Nephron progenitor cell (in vitro differentiated cells): Measurements from ENCODE around the gene UNK.
A peak's percentile ranks its signal among the peaks of the same experiment; 100 is the strongest.

Experiments
- DNase-seq: peaks from one replicate; pipeline ENCODE4 v3.0.0; 2021
- H3K27ac Mint-ChIP-seq: 2 replicates; pipeline ENCODE4 v1.8.0; 2021; ENCODE audit warnings: mild to moderate bottlenecking, moderate library complexity, mixed read lengths
- H3K27me3 Mint-ChIP-seq: 2 replicates; pipeline ENCODE4 v1.8.0; 2021; ENCODE audit warnings: mild to moderate bottlenecking, low read depth, mixed read lengths; ENCODE audit not compliant: poor library complexity
- H3K36me3 Mint-ChIP-seq: 2 replicates; pipeline ENCODE4 v1.8.0; 2021; ENCODE audit warnings: low read depth, mixed read lengths
- H3K4me1 Mint-ChIP-seq: 2 replicates; pipeline ENCODE4 v1.8.0; 2021; ENCODE audit warnings: mixed read lengths
- H3K4me3 Mint-ChIP-seq: 2 replicates; pipeline ENCODE4 v1.8.0; 2021; ENCODE audit warnings: mild to moderate bottlenecking, moderate library complexity, mixed read lengths
- H3K9me3 Mint-ChIP-seq: 2 replicates; pipeline ENCODE4 v1.8.0; 2021; ENCODE audit warnings: mild to moderate bottlenecking, moderate library complexity, mixed read lengths
- CTCF ChIP-seq: fragments of 200-600 bp; sonication (generic); IDR thresholded peaks from 2 replicates; pipeline ENCODE4 v1.5.0; 2021; ENCODE audit warnings: antibody characterized with exemption

UNK gene

GRCh38 chr17:75826561-75827307 is 42.1 kb downstream of the UNK start:
- H3K27ac Mint-ChIP-seq: peak overlapping the region; percentile 72
- DNase-seq: no peak
- TF ChIP-seq CTCF: no peak
- no peaks in the 10 kb centered on the region for H3K27me3 Mint-ChIP-seq
- no peaks in the 10 kb centered on the region for H3K9me3 Mint-ChIP-seq
- peaks cover 21% of the 10 kb centered on the region for H3K4me1 Mint-ChIP-seq
- no peak overlapping the region for H3K4me3 Mint-ChIP-seq
- H3K36me3 Mint-ChIP-seq: no peaks in the 10 kb centered on the region

GRCh38 chr17:75827308-75828075 is 42.9 kb downstream of the UNK start:
- Mint-ChIP-seq H3K4me1 (peaks cover 28% of the 10 kb centered on the region), H3K27ac (peak overlapping the region; percentile 90), H3K36me3 (no peaks in the 10 kb centered on the region), H3K9me3 (no peaks in the 10 kb centered on the region), H3K27me3 (no peaks in the 10 kb centered on the region), H3K4me3 (no peak overlapping the region)
- peak; percentile 71 for TF ChIP-seq CTCF
- DNase-seq: peak; percentile 79

GRCh38 chr17:75828076-75828400 is 43.4 kb downstream of the UNK start:
- no peaks in the 10 kb centered on the region for H3K36me3 Mint-ChIP-seq
- peak overlapping the region; percentile 90 for H3K27ac Mint-ChIP-seq
- H3K27me3 Mint-ChIP-seq: no peaks in the 10 kb centered on the region
- no peak for DNase-seq
- H3K9me3 Mint-ChIP-seq: no peaks in the 10 kb centered on the region
- peaks cover 33% of the 10 kb centered on the region for H3K4me1 Mint-ChIP-seq
- peak overlapping the region; percentile 38 for H3K4me3 Mint-ChIP-seq
- TF ChIP-seq CTCF: no peak

- TF ChIP-seq CTCF: no peak
These were observed 44.1 kb downstream of the UNK start for GRCh38 chr17:75828741-75829140.

GRCh38 chr17:75829747-75830146 is 45.1 kb downstream of the UNK start:
- H3K27ac Mint-ChIP-seq: no peak overlapping the region

More at GRCh38 chr17:75828741-75829140, 44.1 kb downstream of the UNK start:
- Mint-ChIP-seq H3K4me3 (no peak overlapping the region), H3K4me1 (peaks cover 38% of the 10 kb centered on the region), H3K36me3 (no peaks in the 10 kb centered on the region), H3K27ac (no peak overlapping the region), H3K27me3 (no peaks in the 10 kb centered on the region), H3K9me3 (no peaks in the 10 kb centered on the region)
- DNase-seq: no peak

More at GRCh38 chr17:75829747-75830146, 45.1 kb downstream of the UNK start:
- Mint-ChIP-seq H3K9me3 (no peaks in the 10 kb centered on the region), H3K4me1 (peaks cover 38% of the 10 kb centered on the region), H3K36me3 (no peaks in the 10 kb centered on the region), H3K27me3 (no peaks in the 10 kb centered on the region), H3K4me3 (no peak overlapping the region)
- DNase-seq: no peak
- no peak for TF ChIP-seq CTCF
